ENCODE data around the gene CDV3.

The CDV3 gene

DNA sequence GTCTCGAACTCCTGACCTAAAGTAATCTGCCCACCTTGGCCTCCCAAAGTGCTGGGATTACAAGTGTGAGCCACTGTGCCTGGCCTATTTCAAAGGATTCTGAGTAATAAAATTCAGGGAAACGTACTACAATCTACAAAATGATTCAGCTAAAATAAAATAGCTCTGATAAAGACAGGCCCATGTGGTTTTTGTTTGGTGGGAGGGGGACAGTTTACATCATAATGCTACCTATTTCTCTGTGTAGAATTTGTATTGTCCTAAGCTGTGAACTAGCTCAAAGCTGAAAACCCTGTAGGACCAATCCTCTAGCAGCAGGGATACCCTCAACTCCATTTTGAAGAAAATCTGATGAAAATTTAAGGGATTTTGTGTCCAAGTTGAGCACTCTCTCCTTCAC lies 25.8 kb downstream of the CDV3 start:
- in situ Hi-C loops (cut with MboI; ENCODE audit: low sequenced_read_pairs): no loop called here

DNA sequence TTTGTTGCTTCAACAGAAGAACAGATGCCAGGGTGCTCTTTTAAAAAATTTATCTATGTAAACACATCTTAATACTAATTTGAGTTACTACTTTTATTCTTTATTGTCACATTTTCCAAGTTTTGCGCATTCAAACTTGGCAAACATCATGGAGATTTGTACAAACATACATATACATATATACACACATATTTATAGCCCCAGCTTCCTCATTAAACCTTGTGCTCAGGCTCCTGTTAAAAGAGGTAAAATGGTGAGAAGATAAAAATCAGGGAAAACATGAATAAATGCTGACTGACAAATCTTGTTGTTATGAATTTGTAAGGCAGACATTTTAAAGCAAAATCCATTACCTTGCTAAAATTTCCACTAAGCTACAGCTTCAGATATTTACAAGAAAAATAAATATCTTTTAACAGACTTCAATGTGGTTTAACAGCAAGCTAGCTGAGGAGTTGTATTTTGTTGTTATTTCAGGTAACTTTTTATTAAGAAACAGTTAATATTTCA lies 27.1 kb downstream of the CDV3 start:
- in situ Hi-C loops (cut with MboI; ENCODE audit: low sequenced_read_pairs): no loop called here

DNA sequence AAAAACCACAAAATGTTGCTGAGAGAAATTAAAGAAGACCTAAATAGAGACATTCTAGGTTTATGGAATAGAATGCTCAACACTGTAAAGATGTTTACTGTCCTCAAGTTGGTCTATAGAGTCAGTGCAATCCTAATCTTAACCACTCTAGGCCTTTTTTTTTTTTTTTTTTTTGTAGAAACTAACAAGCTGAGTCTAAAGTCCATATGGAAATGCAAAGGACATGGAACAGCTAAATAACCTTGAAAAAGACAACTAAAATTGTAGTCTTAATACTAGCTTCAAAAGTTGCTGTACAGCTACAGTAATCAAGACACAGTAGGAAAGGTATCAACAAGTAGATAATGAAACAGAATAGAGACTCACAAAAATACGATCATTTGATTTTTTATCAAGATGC lies 32.9 kb downstream of the CDV3 start:
- in situ Hi-C loops (cut with MboI; ENCODE audit: low sequenced_read_pairs): no loop called here

DNA sequence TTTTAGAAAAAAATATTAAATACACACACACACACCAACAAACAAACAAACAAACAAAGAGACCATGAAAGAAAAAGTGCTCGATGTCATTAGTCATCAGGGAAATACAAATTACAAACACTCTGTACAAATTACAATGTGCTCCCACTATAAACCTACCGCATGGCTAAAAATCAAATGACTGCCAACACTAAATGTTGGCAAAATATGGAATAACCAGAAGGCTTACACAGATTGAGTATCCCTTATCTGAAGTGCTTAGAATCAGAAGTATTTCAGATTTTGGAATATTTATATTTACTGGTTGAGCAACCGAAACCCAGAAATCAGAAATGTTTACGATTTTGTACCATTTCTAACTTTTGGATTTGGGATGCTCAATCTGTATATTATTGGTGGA lies 33.4 kb downstream of the CDV3 start:
- in situ Hi-C loops (cut with MboI; ENCODE audit: low sequenced_read_pairs): no loop called here

DNA sequence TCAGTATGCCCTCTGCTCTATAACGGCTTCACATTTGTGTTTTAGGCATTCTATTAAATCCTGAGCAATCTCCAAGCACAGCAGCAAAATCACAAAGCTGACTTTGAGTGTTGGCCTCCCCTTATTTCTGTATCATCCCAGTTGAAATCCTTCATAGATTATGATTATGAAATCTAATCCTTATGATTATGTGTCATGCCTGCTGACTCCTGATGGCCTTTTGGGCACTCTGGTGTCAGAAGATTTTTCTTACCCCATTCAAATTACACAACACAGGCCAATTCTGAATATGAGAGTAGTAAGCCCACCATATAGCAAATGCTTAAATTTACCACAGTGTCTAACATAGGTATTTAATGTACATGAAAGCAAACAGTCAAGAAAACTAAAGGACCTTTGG lies 34.3 kb downstream of the CDV3 start:
- in situ Hi-C loops (cut with MboI; ENCODE audit: low sequenced_read_pairs): no loop called here

DNA sequence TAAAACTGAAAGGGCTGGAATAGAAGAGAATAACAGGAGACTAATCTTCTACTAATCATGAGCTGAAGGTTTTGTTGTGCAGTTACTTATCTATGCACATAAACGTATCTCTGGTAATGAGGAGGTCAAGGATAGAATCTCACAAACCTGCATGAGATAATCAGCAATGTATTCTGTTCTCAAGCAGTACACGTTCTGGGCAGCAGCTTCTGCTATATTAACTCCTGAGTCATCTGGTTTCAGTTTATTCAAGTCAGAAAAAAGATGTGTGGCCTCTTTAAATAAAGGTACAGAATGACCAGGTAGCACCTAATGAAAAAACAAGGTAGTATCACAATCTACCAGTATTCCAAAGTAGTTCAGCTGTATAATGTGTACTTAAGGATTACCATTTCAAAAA lies 34.9 kb downstream of the CDV3 start:
- in situ Hi-C loops (cut with MboI; ENCODE audit: low sequenced_read_pairs): no loop called here

DNA sequence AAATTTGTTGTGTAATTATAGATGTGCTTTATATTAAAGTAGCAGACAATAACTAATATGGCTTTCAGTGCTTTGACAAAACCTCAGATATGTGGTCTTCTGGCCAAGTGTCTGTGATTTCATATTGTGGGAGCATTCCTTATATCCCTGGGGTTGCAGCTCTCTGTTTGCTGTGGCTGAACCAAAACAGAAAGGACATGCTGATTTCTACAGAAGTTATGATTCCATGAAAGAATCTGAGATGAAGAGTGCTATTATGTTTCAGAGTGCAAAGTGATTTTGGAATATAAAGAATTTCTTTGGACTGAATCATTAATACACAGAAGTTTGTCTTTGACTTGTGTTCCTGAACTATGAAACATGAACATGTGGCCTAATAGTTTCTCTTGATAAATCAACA lies 36.5 kb downstream of the CDV3 start:
- in situ Hi-C loops (cut with MboI; ENCODE audit: low sequenced_read_pairs): no loop called here

DNA sequence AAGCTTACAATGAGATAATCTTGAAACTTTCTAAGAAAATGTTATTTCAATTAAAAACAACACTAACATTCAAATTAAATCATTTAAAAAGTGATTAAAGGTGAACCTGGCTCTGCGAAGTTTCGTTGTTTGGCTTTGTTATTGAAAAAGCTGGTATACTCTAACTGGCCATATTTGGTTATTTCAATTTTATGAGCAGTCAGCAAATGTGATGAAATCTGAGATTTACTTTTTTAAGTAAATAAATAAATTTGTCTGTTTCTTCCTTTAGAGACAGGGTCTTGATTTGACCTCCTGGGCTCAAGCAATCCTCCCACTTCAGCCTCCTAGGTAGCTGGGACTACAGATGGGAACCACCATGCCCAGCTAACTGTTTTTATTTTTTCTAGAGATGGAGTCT lies 38.0 kb downstream of the CDV3 start:
- in situ Hi-C loops (cut with MboI; ENCODE audit: low sequenced_read_pairs): no loop called here

DNA sequence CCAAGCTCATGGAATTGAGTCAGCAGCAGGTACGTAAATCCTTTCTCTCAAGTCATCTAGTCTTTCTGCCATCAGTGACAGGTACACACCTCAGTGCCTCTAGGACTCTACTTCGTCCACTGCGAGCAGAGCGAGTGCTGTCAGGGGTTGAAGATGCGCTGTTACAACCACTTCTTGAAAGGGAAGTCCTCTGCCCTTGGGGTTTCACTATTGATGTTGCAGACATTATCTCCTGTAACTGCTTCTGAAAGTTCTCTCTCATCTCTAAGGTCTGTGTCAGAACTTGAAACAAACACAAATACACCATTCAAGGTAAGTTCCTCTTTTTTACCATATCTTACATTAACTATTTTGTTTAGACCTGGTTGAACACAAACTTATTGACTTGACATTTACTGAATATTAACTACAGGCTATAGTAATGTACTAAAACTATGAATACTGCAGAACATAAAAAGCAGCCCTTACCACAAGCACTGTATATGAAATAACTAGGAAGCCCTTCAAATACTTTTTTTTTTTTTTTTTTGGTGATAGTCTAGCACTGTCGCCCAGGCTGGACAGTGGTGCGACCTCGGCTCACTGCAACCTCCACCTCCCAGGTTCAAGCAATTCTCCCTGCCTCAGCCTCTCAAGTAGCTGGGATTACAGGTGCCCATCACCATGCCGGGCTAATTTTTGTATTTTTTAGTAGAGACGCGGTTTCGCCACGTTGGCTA lies 46.7 kb downstream of the CDV3 start:
- in situ Hi-C loops (cut with MboI; ENCODE audit: low sequenced_read_pairs): no loop called here

DNA sequence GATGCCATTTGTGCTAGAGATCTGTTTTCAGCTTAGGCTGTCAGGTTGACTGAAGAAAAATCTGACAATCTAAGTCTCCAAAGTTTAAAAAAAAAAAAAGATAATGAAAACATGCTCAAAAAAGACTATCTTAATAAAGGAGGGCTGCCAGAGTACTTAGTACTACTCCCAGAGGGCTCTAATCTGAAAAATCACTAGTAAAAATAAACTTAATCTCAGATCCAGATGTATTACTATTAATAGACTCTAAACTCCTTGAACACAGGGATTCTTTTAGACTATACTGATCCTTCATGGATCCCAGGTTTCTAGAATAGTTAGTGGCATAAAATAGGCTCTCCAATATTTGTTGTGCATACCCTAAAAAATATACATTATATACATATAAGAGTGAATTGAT lies 54.3 kb downstream of the CDV3 start:
- in situ Hi-C loops (cut with MboI; ENCODE audit: low sequenced_read_pairs): loop anchor here (25.0 kb wide), 1 partner anchor 915 kb away; the partner anchor contains the start of gene NPHP3

DNA sequence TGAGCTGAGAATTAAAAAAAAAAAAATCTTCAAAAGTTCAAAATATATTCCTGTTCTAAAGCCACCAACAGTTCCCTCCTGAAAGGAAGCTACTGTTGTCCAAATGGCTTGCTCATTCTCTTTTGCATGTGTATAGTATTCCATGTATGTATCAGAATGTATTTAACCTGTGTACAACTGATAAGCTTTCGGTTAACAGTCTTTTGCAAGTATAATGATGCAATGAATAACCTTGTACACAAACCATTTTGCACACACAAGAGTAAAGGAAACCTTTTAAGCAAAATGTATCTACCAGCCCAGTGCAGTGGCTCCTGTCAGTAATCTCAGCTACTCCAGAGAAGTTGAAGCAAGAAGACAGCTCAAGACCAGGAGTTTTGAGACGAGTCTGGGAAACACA lies 55.7 kb downstream of the CDV3 start:
- in situ Hi-C loops (cut with MboI; ENCODE audit: low sequenced_read_pairs): loop anchor here (25.0 kb wide), 1 partner anchor 917 kb away; the partner anchor contains the start of gene NPHP3

DNA sequence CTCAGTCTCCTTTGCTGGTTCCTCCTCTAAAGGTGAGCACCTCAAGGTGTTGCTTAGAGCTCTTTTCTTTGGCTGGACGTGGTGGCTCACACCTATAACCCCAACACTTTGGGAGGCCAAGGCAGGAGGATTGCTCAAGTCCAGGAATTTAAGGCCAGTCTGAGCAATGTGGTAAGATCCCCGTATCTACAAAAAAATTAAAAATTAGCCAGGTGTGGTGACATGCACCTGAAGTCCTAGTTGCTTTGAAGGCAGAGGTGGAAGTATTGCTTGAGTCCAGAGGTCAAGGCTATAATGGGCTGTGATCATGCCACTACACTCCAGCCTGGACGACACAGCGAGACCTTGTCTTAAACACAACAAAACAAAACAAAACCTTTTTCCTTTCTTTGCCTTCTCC lies 60.0 kb downstream of the CDV3 start:
- in situ Hi-C loops (cut with MboI; ENCODE audit: low sequenced_read_pairs): loop anchor here (25.0 kb wide), 1 partner anchor 921 kb away; the partner anchor contains the start of gene NPHP3
